NCI-H2171 (cell line): Measurements from ENCODE around the gene FAM209A.
"Not testable (repeated sequence)": the region's sequence is repeated elsewhere in the genome, so short reads cannot be mapped to it uniquely, and the experiment has no call there.

Experiments used
- DNase-seq: peaks from one replicate; lab custom pipeline; 2025; lab: John Stamatoyannopoulos, UW

Gene FAM209A

DNA sequence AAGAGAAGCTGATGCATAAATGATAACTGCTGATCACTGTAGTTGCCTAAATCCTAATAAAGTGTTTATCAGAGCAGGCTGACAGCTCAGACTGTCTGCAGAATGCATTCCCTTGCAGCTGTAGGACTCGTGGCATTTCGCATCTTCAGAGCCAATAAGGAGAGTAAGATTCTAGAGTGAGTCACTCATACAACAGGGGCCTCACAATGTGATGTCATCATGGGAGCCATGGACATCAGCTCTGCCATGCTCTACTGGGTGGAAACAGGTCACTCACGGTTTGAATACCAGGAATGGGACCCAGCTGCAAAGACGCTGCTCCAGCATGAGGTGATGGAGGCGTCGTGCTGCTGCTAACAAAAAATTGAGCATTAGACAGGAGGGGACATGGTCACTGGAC is 15.9 kb downstream of the FAM209A start:
- no peak for DNase-seq

- DNase-seq, result no peak
Observed at GRCh38 chr20:56542489-56543030, 18.0 kb downstream of the FAM209A start.

- DNase-seq, result no peak
Observed at GRCh38 chr20:56551571-56551970, 27.0 kb downstream of the FAM209A start.

- DNase-seq, result no peak
Observed at GRCh38 chr20:56552911-56553629, 28.5 kb downstream of the FAM209A start.

- peak; percentile 96 for DNase-seq
Observed at GRCh38 chr20:56554869-56555268, 30.3 kb downstream of the FAM209A start.

- DNase-seq, result no peak
Observed at GRCh38 chr20:56558968-56559367, 34.4 kb downstream of the FAM209A start.

DNA sequence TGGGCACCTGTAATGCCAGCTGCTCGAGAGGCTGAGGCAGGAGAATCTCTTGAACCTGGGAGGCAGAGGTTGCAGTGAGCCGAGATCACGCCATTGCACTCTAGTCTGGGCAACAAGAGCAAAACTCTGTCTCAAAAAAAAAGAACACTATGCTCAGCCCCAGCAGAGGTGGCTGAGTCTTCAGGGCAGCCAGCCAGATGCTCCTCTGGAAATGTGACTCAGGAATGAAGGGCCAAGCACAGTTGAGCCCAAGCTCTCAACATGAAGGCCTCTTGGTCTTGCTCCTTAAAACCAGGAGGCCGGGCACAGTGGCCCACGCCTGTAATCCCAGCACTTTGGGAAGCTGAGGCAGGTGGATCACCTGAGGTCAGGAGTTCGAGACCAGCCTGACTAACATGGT is 40.0 kb downstream of the FAM209A start:
- not testable (repeated sequence) for DNase-seq

DNA sequence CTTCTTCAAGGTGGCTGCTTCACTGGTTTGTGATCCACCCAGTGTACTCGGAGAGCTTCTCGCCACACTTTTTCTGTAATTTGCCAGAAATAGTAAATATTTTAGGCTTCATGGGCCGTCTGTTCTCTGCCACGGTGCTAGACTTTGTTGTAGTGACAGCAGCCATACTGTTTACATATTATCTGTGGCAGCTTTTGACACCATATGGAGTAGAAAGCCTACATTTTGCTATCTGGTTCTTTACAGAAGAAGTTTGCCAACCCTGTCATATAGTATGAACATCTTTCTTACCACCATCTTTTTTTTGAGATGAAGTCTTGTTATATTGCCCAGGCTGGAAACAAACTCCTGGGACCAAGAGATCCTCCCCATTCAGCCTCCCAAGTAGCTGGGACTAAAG is 41.0 kb downstream of the FAM209A start:
- no peak for DNase-seq

DNA sequence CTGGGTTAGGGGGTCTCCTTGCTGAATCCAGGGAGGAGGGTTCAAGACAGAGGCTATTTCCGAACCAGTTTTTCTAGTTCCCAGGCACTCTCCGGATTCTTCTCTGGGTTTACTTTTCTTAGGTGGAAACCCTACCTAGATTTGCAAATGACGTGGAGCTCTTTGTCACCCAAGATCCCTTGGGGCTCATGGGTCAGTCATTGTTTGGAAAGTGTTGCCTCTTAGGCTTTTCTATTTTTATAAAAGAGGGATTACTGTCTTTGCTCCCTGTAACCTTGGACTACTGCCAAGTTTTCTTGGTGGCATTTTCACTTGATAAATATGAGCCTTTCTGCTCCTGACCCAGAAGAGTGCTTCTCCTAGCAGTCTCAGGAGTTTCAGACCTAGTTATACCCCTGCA is 42.1 kb downstream of the FAM209A start:
- no peak for DNase-seq

GRCh38 chr20:56570832-56571231 is 46.3 kb downstream of the FAM209A start:
- DNase-seq, result no peak

- no peak for DNase-seq
Observed at GRCh38 chr20:56572172-56572571, 47.6 kb downstream of the FAM209A start.

- no peak for DNase-seq
Observed at GRCh38 chr20:56573986-56574385, 49.4 kb downstream of the FAM209A start.

DNA sequence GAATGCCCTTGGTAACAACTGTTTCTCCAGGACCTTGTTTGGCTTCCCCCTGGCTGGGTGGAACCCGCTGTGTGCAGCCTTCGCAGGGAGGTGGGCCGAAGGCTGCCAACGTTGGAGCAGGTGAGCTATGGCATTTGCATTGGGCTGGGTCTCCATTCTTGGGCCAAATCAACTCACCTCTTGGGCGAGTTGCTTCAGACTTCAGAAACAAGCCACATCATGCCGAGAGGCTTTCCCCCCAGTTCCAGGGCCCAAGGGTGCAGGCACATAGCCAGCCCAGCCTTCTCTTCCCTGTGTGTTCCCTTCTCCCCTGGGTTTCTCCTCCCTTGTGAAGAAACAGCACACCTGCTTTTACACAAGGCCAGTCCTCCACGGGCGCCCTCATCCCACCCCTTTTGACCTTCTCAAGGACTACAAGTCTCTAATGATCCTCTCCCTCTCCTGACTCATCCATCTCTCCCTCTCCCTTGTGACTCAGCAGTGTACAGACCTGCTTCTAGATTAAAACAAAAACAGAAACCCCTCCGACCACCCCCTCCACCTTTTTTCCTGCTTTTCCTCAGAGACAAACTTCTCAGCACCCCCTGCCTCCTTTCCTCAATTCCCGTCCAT is 50.1 kb downstream of the FAM209A start:
- DNase-seq, result no peak

DNA sequence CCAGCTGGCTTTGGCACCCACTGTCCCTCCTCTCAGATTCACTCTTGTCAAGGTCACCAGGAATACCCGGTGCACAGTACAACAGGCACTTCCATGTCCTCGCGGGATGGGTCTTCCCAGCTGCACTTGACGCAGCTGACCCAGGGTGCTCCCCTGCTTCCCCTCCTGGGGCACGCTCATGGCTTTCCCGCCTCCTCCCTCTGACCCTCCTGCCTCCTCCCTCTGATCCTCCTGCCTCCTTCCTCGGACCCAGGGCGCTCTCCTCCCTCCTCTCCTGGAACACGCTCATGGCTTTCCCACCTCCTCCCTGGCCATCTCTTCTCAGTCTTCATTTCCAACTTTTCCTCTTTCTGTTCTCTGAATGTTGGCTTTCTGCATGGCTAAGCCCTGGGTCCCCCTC is 50.6 kb downstream of the FAM209A start:
- DNase-seq, result no peak
